Neural progenitor cell (in vitro differentiated cells): ENCODE results near the gene PHLPP1. TPM values are rescaled to one million over a fixed set of nuclear protein-coding genes. Genes with fewer than 3 reads are reported as not detected.

ENCODE experiments used
- DNase-seq: peaks from one replicate; pipeline ENCODE4 v3.0.0-alpha.2; 2016; ENCODE audit warnings: low spot score
- H2AFZ ChIP-seq: fragments of 200-600 bp; sonication (generic); replicated peaks from 2 replicates; pipeline ENCODE4 v1.6.1; 2016; ENCODE audit warnings: antibody characterized with exemption
- H3F3A ChIP-seq: fragments of 200-600 bp; sonication (generic); 2 replicates; pipeline ENCODE4 v1.6.1; 2016; ENCODE audit warnings: antibody characterized with exemption, low read depth
- H3K27ac ChIP-seq: fragments of 200-600 bp; sonication (generic); 2 replicates; pipeline ENCODE4 v1.5.1; 2016; ENCODE audit warnings: mild to moderate bottlenecking
- H3K27me3 ChIP-seq: fragments of 200-600 bp; sonication (generic); 2 replicates; pipeline ENCODE4 v1.6.1; 2016; ENCODE audit warnings: mild to moderate bottlenecking, moderate library complexity
- H3K36me3 ChIP-seq: fragments of 200-600 bp; sonication (generic); 2 replicates; pipeline ENCODE4 v1.5.1; 2016
- H3K4me1 ChIP-seq: fragments of 200-600 bp; sonication (generic); 2 replicates; pipeline ENCODE4 v1.6.1; 2016; ENCODE audit warnings: mixed run types
- H3K4me2 ChIP-seq: fragments of 200-600 bp; sonication (generic); 2 replicates; pipeline ENCODE4 v1.6.1; 2016
- H3K4me3 ChIP-seq: fragments of 200-600 bp; sonication (generic); 2 replicates; pipeline ENCODE4 v1.5.1; 2016
- H3K79me2 ChIP-seq: fragments of 200-600 bp; sonication (generic); 2 replicates; pipeline ENCODE4 v1.6.1; 2016; ENCODE audit warnings: low read depth
- H3K9ac ChIP-seq: fragments of 200-600 bp; sonication (generic); 2 replicates; pipeline ENCODE4 v1.6.1; 2016
- H3K9me3 ChIP-seq: fragments of 200-600 bp; sonication (generic); 2 replicates; pipeline ENCODE4 v1.5.1; 2016; ENCODE audit warnings: low read depth
- H4K20me1 ChIP-seq: fragments of 200-600 bp; sonication (generic); 2 replicates; pipeline ENCODE4 v1.6.1; 2016; ENCODE audit warnings: low read depth
- H3K27ac Mint-ChIP-seq: 3 replicates; pipeline ENCODE4 v1.8.0; 2021; ENCODE audit warnings: mixed read lengths
- H3K27me3 Mint-ChIP-seq: 2 replicates; pipeline ENCODE4 v1.8.0; 2022; ENCODE audit warnings: low read depth, mild to moderate bottlenecking, inconsistent platforms, moderate library complexity, mixed read lengths; ENCODE audit not compliant: insufficient read depth
- H3K36me3 Mint-ChIP-seq: 3 replicates; pipeline ENCODE4 v1.8.0; 2021; ENCODE audit warnings: mixed read lengths
- H3K4me1 Mint-ChIP-seq: 3 replicates; pipeline ENCODE4 v1.8.0; 2021; ENCODE audit warnings: mixed read lengths
- H3K4me3 Mint-ChIP-seq: 3 replicates; pipeline ENCODE4 v1.8.0; 2021; ENCODE audit warnings: mild to moderate bottlenecking, moderate library complexity, mixed read lengths
- H3K9me3 Mint-ChIP-seq: 3 replicates; pipeline ENCODE4 v1.8.0; 2020; ENCODE audit warnings: mixed read lengths
- EZH2 ChIP-seq: fragments of 200-600 bp; sonication (generic); IDR thresholded peaks from 2 replicates; pipeline ENCODE4 v1.6.1; 2017; ENCODE audit warnings: antibody characterized with exemption, mild to moderate bottlenecking, moderate library complexity
- EZH2phosphoT487 ChIP-seq: fragments of 200-600 bp; sonication (generic); IDR thresholded peaks from 2 replicates; pipeline ENCODE4 v1.6.1; 2017; ENCODE audit warnings: antibody characterized with exemption
- total RNA-seq: library from RNA; depleted of rRNA; stranded (reverse); fragments of >200 nt; gene quantifications from 2 replicates; pipeline ENCODE4 v1.2.3, GENCODE V29; 2015; ENCODE audit warnings: low replicate concordance
- TF ChIP-seq, protein P1 (sequence below): fragments of 200-600 bp; sonication (generic); IDR thresholded peaks from 2 replicates; pipeline ENCODE4 v1.5.1; 2017; ENCODE audit warnings: antibody characterized with exemption, mild to moderate bottlenecking

The PHLPP1 gene
- total RNA-seq, 1 donor from 2014 or later, result 20.8 TPM

DNA sequence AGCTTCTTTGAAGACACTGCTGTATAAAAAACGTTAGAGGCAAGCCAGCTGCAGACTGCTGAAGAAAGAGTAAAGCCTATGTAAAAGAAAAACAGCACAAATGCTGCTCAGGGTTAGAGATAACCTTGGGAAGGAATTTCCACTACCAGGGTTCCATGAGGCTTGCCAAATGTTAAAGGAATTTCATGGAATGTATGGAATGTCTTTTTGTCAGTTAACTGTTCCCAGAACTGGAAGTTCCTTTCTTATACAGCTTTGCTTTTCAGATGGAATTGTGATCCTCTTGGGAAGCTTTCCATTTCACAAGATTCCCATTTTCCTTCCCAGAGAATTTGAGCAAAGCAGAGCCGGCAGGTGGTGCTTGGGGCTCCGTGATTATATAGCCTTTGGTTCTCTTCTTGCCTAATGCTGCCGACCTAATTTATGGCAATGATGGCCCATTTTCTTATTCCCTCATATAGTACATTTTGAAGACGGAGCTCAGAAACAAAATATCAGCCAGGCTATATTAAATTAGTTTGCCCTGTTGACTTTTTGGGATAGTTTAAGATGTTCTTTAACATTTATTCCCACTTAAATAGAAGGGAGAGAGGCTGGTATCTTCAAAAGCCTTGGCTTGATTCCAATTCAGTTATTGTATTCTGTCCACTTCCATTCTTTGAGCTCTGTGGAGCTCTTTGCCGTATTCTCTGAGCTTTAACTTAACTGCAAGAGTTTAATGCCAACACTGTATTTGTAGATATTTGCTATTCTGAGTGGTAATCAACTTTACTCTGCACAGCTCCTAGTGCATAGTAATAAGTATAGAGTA lies 162.3 kb downstream of the PHLPP1 start:
- DNase-seq, result peak; percentile 81
- H3K27me3 Mint-ChIP-seq, result no peaks in the 10 kb centered on the region
- Histone ChIP-seq H3K79me2 (peaks cover 50% of the 10 kb centered on the region), H2AFZ (no peak overlapping the region), H3K27ac (peak overlapping the region; percentile 98), H3K9me3 (no peaks in the 10 kb centered on the region), H3K9ac (no peak overlapping the region), H4K20me1 (peaks cover 6% of the 10 kb centered on the region), H3K4me1 (peaks cover 36% of the 10 kb centered on the region), H3F3A (peaks cover 26% of the 10 kb centered on the region), H3K4me3 (peak overlapping the region; percentile 25), H3K4me2 (peak overlapping the region; percentile 70), H3K27me3 (no peaks in the 10 kb centered on the region), H3K36me3 (no peaks in the 10 kb centered on the region)
- no peak overlapping the region for H3K27ac Mint-ChIP-seq
- no peak overlapping the region for H3K4me3 Mint-ChIP-seq
- H3K4me1 Mint-ChIP-seq, result peaks cover 33% of the 10 kb centered on the region
- peaks cover 11% of the 10 kb centered on the region for H3K36me3 Mint-ChIP-seq
- H3K9me3 Mint-ChIP-seq, result peaks cover 2% of the 10 kb centered on the region
- TF ChIP-seq, protein P1, sequence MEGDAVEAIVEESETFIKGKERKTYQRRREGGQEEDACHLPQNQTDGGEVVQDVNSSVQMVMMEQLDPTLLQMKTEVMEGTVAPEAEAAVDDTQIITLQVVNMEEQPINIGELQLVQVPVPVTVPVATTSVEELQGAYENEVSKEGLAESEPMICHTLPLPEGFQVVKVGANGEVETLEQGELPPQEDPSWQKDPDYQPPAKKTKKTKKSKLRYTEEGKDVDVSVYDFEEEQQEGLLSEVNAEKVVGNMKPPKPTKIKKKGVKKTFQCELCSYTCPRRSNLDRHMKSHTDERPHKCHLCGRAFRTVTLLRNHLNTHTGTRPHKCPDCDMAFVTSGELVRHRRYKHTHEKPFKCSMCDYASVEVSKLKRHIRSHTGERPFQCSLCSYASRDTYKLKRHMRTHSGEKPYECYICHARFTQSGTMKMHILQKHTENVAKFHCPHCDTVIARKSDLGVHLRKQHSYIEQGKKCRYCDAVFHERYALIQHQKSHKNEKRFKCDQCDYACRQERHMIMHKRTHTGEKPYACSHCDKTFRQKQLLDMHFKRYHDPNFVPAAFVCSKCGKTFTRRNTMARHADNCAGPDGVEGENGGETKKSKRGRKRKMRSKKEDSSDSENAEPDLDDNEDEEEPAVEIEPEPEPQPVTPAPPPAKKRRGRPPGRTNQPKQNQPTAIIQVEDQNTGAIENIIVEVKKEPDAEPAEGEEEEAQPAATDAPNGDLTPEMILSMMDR, result peak; percentile 19
- no peak for TF ChIP-seq EZH2

DNA sequence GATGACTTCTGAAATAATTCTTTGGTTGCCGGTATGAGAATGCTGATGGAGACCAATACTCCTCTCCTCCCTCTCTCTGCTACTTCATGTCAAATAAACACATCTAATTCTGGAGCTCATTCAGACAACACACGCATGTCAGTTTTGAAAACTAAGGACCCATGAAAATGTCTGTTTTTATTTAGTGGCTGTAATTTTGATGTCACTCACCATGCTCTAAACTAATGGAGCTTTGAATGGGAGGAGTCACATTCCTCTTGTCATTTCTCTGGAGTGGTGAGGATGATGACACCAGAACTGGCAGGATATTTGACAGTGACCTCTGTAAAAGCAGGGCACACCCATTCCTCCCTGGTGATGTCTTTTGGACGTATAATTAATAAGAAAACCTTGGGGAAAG lies 163.0 kb downstream of the PHLPP1 start:
- H3K9ac ChIP-seq, result no peak overlapping the region
- Mint-ChIP-seq H3K4me1 (peaks cover 33% of the 10 kb centered on the region), H3K9me3 (peaks cover 2% of the 10 kb centered on the region), H3K27ac (no peak overlapping the region), H3K4me3 (no peak overlapping the region), H3K27me3 (no peaks in the 10 kb centered on the region), H3K36me3 (peaks cover 9% of the 10 kb centered on the region)
- H3K4me3 ChIP-seq, result no peak overlapping the region
- H2AFZ ChIP-seq, result no peak overlapping the region
- no peak for TF ChIP-seq EZH2
- H4K20me1 ChIP-seq, result peaks cover 9% of the 10 kb centered on the region
- H3F3A ChIP-seq, result peaks cover 26% of the 10 kb centered on the region
- DNase-seq, result no peak
- H3K9me3 ChIP-seq, result no peaks in the 10 kb centered on the region
- no peaks in the 10 kb centered on the region for H3K27me3 ChIP-seq
- H3K4me1 ChIP-seq, result peaks cover 39% of the 10 kb centered on the region
- no peaks in the 10 kb centered on the region for H3K36me3 ChIP-seq
- H3K27ac ChIP-seq, result peak overlapping the region; percentile 98
- peak overlapping the region; percentile 70 for H3K4me2 ChIP-seq
- H3K79me2 ChIP-seq, result peaks cover 50% of the 10 kb centered on the region

DNA sequence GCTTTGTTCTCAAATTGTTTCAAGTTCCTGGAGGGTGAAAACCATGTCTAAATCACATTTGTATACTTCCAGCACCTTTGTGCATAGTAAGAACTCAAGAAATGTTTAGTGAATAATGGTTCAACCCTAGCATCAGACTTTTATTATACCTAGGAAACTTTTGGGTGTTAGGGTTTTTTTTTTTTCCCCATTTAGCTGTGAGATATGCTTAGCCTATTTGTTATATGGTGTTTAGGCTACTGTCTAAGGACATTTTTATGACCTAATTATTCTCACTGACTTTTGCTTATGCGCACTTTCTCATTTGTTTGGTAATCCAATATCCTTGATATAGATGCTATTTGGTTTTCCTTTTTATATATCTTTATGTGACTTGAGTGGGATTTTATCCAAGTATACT lies 164.7 kb downstream of the PHLPP1 start:
- Histone ChIP-seq H3K36me3 (no peaks in the 10 kb centered on the region), H3K79me2 (peaks cover 51% of the 10 kb centered on the region), H3K4me3 (no peak overlapping the region), H3K27ac (no peak overlapping the region), H4K20me1 (peaks cover 12% of the 10 kb centered on the region), H3K9ac (no peak overlapping the region), H3K27me3 (no peaks in the 10 kb centered on the region), H3F3A (peaks cover 26% of the 10 kb centered on the region), H3K4me1 (peaks cover 40% of the 10 kb centered on the region), H3K4me2 (no peak overlapping the region), H2AFZ (no peak overlapping the region), H3K9me3 (no peaks in the 10 kb centered on the region)
- TF ChIP-seq EZH2, result no peak
- TF ChIP-seq EZH2phosphoT487, result no peak
- TF ChIP-seq, protein P1, result no peak
- Mint-ChIP-seq H3K27me3 (no peaks in the 10 kb centered on the region), H3K36me3 (peaks cover 9% of the 10 kb centered on the region), H3K4me3 (no peak overlapping the region), H3K4me1 (peaks cover 33% of the 10 kb centered on the region), H3K27ac (no peak overlapping the region), H3K9me3 (peaks cover 2% of the 10 kb centered on the region)
- no peak for DNase-seq

DNA sequence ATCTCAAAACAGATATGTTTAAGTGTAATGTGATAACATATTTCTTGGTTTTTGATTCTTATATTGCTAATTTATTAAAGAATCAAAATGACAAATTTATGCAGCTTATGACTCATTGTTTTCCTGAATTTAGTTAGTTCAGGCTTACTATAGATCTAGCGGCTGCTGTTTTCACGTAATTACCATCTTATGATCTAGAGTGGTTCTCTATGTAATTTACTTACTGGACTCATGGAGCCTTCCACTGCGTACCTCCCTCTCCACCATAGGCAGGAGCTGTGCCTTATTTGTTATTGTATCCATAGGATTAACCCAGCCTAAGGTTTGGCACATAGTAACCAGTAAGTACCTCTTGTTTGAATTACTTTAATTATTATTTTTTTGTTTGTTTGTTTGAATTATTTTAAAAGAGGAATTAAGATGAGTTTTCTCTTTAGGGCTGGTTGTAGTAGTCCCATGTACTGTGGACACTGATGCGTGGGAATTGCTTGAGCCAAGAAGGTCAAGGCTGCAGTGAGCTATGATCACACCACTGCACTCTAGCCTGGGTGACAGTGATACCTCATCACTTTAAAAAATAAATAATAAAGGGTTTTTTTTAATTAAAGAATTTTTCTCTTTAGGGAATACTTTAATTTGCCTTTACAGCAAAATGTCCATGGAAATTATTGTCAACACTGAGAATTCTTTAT lies 165.5 kb downstream of the PHLPP1 start:
- H3K4me1 Mint-ChIP-seq, result peaks cover 28% of the 10 kb centered on the region
- Histone ChIP-seq H3K9ac (no peak overlapping the region), H3K4me2 (no peak overlapping the region), H3K27ac (no peak overlapping the region), H3K9me3 (no peaks in the 10 kb centered on the region), H3K79me2 (peaks cover 50% of the 10 kb centered on the region), H3K4me3 (no peak overlapping the region), H3K4me1 (peaks cover 40% of the 10 kb centered on the region), H3K36me3 (no peaks in the 10 kb centered on the region), H2AFZ (no peak overlapping the region), H3F3A (peaks cover 26% of the 10 kb centered on the region), H4K20me1 (peaks cover 12% of the 10 kb centered on the region), H3K27me3 (no peaks in the 10 kb centered on the region)
- H3K4me3 Mint-ChIP-seq, result no peak overlapping the region
- peaks cover 10% of the 10 kb centered on the region for H3K36me3 Mint-ChIP-seq
- no peak for TF ChIP-seq EZH2
- TF ChIP-seq, protein P1, result no peak
- no peak for TF ChIP-seq EZH2phosphoT487
- DNase-seq, result no peak
- no peak overlapping the region for H3K27ac Mint-ChIP-seq
- peaks cover 2% of the 10 kb centered on the region for H3K9me3 Mint-ChIP-seq
- H3K27me3 Mint-ChIP-seq, result no peaks in the 10 kb centered on the region
